HepG2 (cell line): Measurements from ENCODE around the gene GRB7. TPM values are rescaled to one million over a fixed set of nuclear protein-coding genes. Genes with fewer than 3 reads are reported as not detected.

ENCODE experiments used
- AKAP8 ChIP-seq: sonication (generic); formaldehyde crosslinking; IDR thresholded peaks from 2 replicates; pipeline ENCODE4 v1.5.1; 2020; ENCODE audit warnings: mild to moderate bottlenecking, missing genetic modification reagents
- BRD4 ChIP-seq: sonication (generic); formaldehyde crosslinking; IDR thresholded peaks from 2 replicates; pipeline ENCODE4 v1.4.0; 2020; ENCODE audit warnings: missing genetic modification reagents
- CERS6 ChIP-seq: sonication (generic); formaldehyde crosslinking; IDR thresholded peaks from 2 replicates; pipeline ENCODE4 v1.5.0; 2020; ENCODE audit warnings: missing genetic modification reagents
- E2F1 ChIP-seq: sonication (generic); formaldehyde crosslinking; IDR thresholded peaks from 2 replicates; pipeline ENCODE4 v1.5.0; 2020; ENCODE audit warnings: missing genetic modification reagents
- HINFP ChIP-seq: sonication (generic); formaldehyde crosslinking; IDR thresholded peaks from 2 replicates; pipeline ENCODE4 v1.4.0; 2020; ENCODE audit warnings: low read depth, mild to moderate bottlenecking, missing genetic modification reagents
- HMG20B ChIP-seq: conservative IDR thresholded peaks from 2 replicates; pipeline ENCODE4 v1.6.1; 2016; ENCODE audit warnings: missing genetic modification reagents, missing compliant biosample characterization
- KLF16 ChIP-seq, 2 experiments: sonication (generic) in 1 of 2; formaldehyde crosslinking in 1 of 2; IDR thresholded peaks; 2 replicates each; pipeline versions ENCODE4 v1.6.1 to v1.8.0; 2016 to 2023; ENCODE audit warnings: missing genetic modification reagents in 2 of 2, missing compliant biosample characterization in 1 of 2
- MYC ChIP-seq: sonication (generic); formaldehyde crosslinking; IDR thresholded peaks from 2 replicates; pipeline ENCODE4 v1.9.0; 2021; ENCODE audit warnings: missing genetic modification reagents, borderline replicate concordance
- ONECUT2 ChIP-seq: sonication (generic); formaldehyde crosslinking; IDR thresholded peaks from 2 replicates; pipeline ENCODE4 v1.4.0; 2020; ENCODE audit warnings: missing genetic modification reagents
- RARG ChIP-seq: sonication (generic); formaldehyde crosslinking; IDR thresholded peaks from 2 replicates; pipeline ENCODE4 v1.4.0; 2020; ENCODE audit warnings: low read depth, mild to moderate bottlenecking, missing genetic modification reagents
- RERE ChIP-seq: IDR thresholded peaks from 2 replicates; pipeline ENCODE4 v1.6.1; 2016; ENCODE audit warnings: low read depth, missing genetic modification reagents, missing compliant biosample characterization
- SIN3B ChIP-seq: fragments of 150-350 bp; IDR thresholded peaks from 2 replicates; pipeline ENCODE4 v1.6.1; 2014; ENCODE audit warnings: low read length
- SOX6 ChIP-seq, 2 experiments: fragments of 450-650 bp in 1 of 2; sonication (generic) in 1 of 2; formaldehyde crosslinking in 1 of 2; IDR thresholded peaks; 2 replicates each; pipeline versions ENCODE4 v1.4.0 to v1.6.1; 2017 to 2020; ENCODE audit warnings: antibody characterized with exemption in 1 of 2, mild to moderate bottlenecking in 1 of 2, missing genetic modification reagents in 1 of 2
- TARDBP ChIP-seq: sonication (generic); formaldehyde crosslinking; IDR thresholded peaks from 2 replicates; pipeline ENCODE4 v1.8.0; 2022; ENCODE audit warnings: mild to moderate bottlenecking, missing genetic modification reagents
- ZNF101 ChIP-seq: sonication (generic); formaldehyde crosslinking; IDR thresholded peaks from 2 replicates; pipeline ENCODE4 v1.4.0; 2020; ENCODE audit warnings: mild to moderate bottlenecking, low read depth, missing genetic modification reagents, borderline replicate concordance
- ZNF510 ChIP-seq: sonication (generic); formaldehyde crosslinking; IDR thresholded peaks from 2 replicates; pipeline ENCODE4 v1.4.0; 2020; ENCODE audit warnings: low read depth, mild to moderate bottlenecking, missing genetic modification reagents
- ZNF788 ChIP-seq: sonication (generic); formaldehyde crosslinking; IDR thresholded peaks from 2 replicates; pipeline ENCODE4 v1.5.0; 2020; ENCODE audit warnings: mild to moderate bottlenecking, missing genetic modification reagents, borderline replicate concordance
- ZNF800 ChIP-seq: sonication (generic); formaldehyde crosslinking; IDR thresholded peaks from 2 replicates; pipeline ENCODE4 v1.4.0; 2020; ENCODE audit warnings: missing genetic modification reagents
- polyA plus RNA-seq, 8 experiments: library from polyadenylated mRNA; depleted of rRNA in 3 of 8; stranded (reverse) in 7 of 8; unstranded in 1 of 8; fragments of >200 nt; fragmentation: Illumina TruSeq in 4 of 8; extraction: Trizol in 4 of 8; gene quantifications; 2 replicates each; pipeline versions ENCODE4 v1.2.1 to v1.2.3, GENCODE V29; 2011 to 2016; ENCODE audit warnings: low read depth in 4 of 8, missing spikeins in 1 of 8, mixed read lengths in 1 of 8; ENCODE audit not compliant: insufficient read depth in 1 of 8
- total RNA-seq, 5 experiments: library from RNA; depleted of rRNA; stranded (reverse); fragments of >200 nt; fragmentation: Illumina TruSeq; extraction: Trizol; gene quantifications; 2 replicates each; pipeline ENCODE4 v1.2.3, GENCODE V29; 2016; ENCODE audit warnings: low read depth in 1 of 5

Gene GRB7
- total and polyA plus RNA-seq, 2 of the 13 experiments (the other 11 are each of a cell fraction or from before 2014, with no cell fraction given), result 60.2 to 77.7 TPM

GRCh38 chr17:39737206-39737759 lies 455 bp upstream of the GRB7 start (continued):
- TF ChIP-seq E2F1 (CRISPR knock-in tag) (no peak), HINFP (CRISPR knock-in tag) (no peak), ZNF510 (CRISPR knock-in tag) (0 out of 2 replicates have a peak, but pooled peaks have one; percentile 16), CERS6 (no peak), TARDBP (no peak), ONECUT2 (no peak), KLF16 (CRISPR knock-in tag; IDR thresholded peaks at IDR 0.05) (no peak), BRD4 (no peak), MYC (CRISPR knock-in tag) (peak; percentile 21; the same call in 1 of the 2 replicates), AKAP8 (CRISPR knock-in tag) (no peak), HMG20B (no peak), ZNF788 (no peak), ZNF101 (CRISPR knock-in tag) (no peak), RARG (0 out of 2 replicates have a peak, but pooled peaks have one; percentile 22), SOX6 (IDR thresholded peaks at IDR 0.05) (no peak), SOX6 (CRISPR knock-in tag; IDR thresholded peaks at IDR 0.05) (no peak), SIN3B (no peak), RERE (CRISPR knock-in tag) (no peak), ZNF800 (CRISPR knock-in tag) (0 out of 2 replicates have a peak, but pooled peaks have one; percentile 2)
